Breast epithelium (tissue), 3 donors: Measurements from ENCODE around the gene RAB35.

Experiments used
- CTCF ChIP-seq, 3 donors: fragments of 450-650 bp; IDR thresholded peaks; one replicate each; pipeline ENCODE4 v1.5.1; 2016 to 2017; ENCODE audit warnings: antibody characterized with exemption in 3 of 3, mild to moderate bottlenecking in 3 of 3, moderate library complexity in 3 of 3
- POLR2A ChIP-seq: fragments of 450-650 bp; IDR thresholded peaks from one replicate; pipeline ENCODE4 v1.6.1; 2016; ENCODE audit warnings: antibody characterized with exemption, mild to moderate bottlenecking, moderate library complexity

- TF ChIP-seq CTCF (IDR thresholded peaks at IDR 0.05) (no peak), POLR2A (no peak)
These were observed 39.9 kb downstream of the RAB35 start for GRCh38 chr12:120076651-120077050.
